Fibroblast of villous mesenchyme (primary cell): Measurements from ENCODE around the gene FBXW12. TPM values are rescaled to one million over a fixed set of nuclear protein-coding genes. Genes with fewer than 3 reads are reported as not detected.

Experiments
- DNase-seq: peaks from one replicate; pipeline ENCODE4 v3.0.0-alpha.2; 2010; ENCODE audit warnings: low read depth
- H3K4me3 ChIP-seq: 2 replicates; pipeline ENCODE4 v1.5.1; 2011; ENCODE audit warnings: low read depth, mild to moderate bottlenecking, low read length
- CTCF ChIP-seq: IDR thresholded peaks from 2 replicates; pipeline ENCODE4 v1.5.1; 2012; ENCODE audit warnings: low read depth, mild to moderate bottlenecking, low read length; ENCODE audit not compliant: insufficient read depth
- total RNA-seq: library from RNA; depleted of rRNA; stranded (reverse); fragments of >200 nt; gene quantifications from 2 replicates; pipeline ENCODE4 v1.2.3, GENCODE V29; 2012

Gene FBXW12
- total RNA-seq, 1 donor, result not detected

GRCh38 chr3:48423883-48424695 is 52.1 kb downstream of the FBXW12 start:
- DNase-seq, result no peak
- H3K4me3 ChIP-seq, result no peak overlapping the region
- TF ChIP-seq CTCF, result no peak

GRCh38 chr3:48425281-48425812 is 53.3 kb downstream of the FBXW12 start:
- no peak for TF ChIP-seq CTCF
- DNase-seq, result no peak

GRCh38 chr3:48426401-48426909 is 54.4 kb downstream of the FBXW12 start:
- no peak for DNase-seq
- no peak for TF ChIP-seq CTCF

More at GRCh38 chr3:48425281-48425812, 53.3 kb downstream of the FBXW12 start:
- no peak overlapping the region for H3K4me3 ChIP-seq

GRCh38 chr3:48426944-48427629 is 55.1 kb downstream of the FBXW12 start:
- peak; percentile 15 for DNase-seq
- TF ChIP-seq CTCF, result no peak
- H3K4me3 ChIP-seq, result no peak overlapping the region

More at GRCh38 chr3:48426401-48426909, 54.4 kb downstream of the FBXW12 start:
- no peak overlapping the region for H3K4me3 ChIP-seq

- no peak for TF ChIP-seq CTCF
- no peak for DNase-seq
These were observed 55.6 kb downstream of the FBXW12 start for GRCh38 chr3:48427630-48427962.

GRCh38 chr3:48428088-48428571 is 56.1 kb downstream of the FBXW12 start:
- H3K4me3 ChIP-seq, result peak overlapping the region; percentile 70
- no peak for TF ChIP-seq CTCF
- DNase-seq, result no peak

More at GRCh38 chr3:48427630-48427962, 55.6 kb downstream of the FBXW12 start:
- no peak overlapping the region for H3K4me3 ChIP-seq
